Motor neuron (in vitro differentiated cells): Measurements from ENCODE around the gene DDIT4. TPM values are rescaled to one million over a fixed set of nuclear protein-coding genes. Genes with fewer than 3 reads are reported as not detected.

Source experiments
- ATAC-seq, 8 experiments: fragments of 200-7000 bp; cut with Tn5 transposase; replicated peaks in 6 of 8; 2 replicates each; pipeline ENCODE4 v1.8.0; 2021; ENCODE audit warnings: mild to moderate bottlenecking in 8 of 8, moderate library complexity in 8 of 8
- H3K27ac ChIP-seq, 2 donors: fragments of 250-450 bp; sonication (Bioruptor Pico); 2 replicates each; pipeline ENCODE4 v1.9.0; 2021; ENCODE audit warnings: antibody characterized with exemption in 2 of 2, mild to moderate bottlenecking in 2 of 2, moderate library complexity in 1 of 2
- H3K4me1 ChIP-seq, 2 donors: fragments of 250-450 bp; sonication (Bioruptor Pico); replicated peaks in 1 of 2; 2 replicates each; pipeline ENCODE4 v1.6.1; 2021; ENCODE audit warnings: antibody characterized with exemption in 2 of 2, mild to moderate bottlenecking in 2 of 2, moderate library complexity in 1 of 2
- H3K4me3 ChIP-seq, 5 donors: fragments of 250-450 bp; sonication (Bioruptor Pico); 2 replicates each; pipeline ENCODE4 v1.9.0; 2021; ENCODE audit warnings: antibody characterized with exemption in 5 of 5, mild to moderate bottlenecking in 5 of 5, moderate library complexity in 4 of 5
- WGBS, 10 experiments: fragments of 450-650 bp; shearing (Covaris generic); methylation state at CpG; one replicate each; pipeline ENCODE4 v1.0.0; 2022; 5-methylcytosine and 5-hydroxymethylcytosine counted together
- in situ Hi-C, 9 experiments: fragments of 400-800 bp; cut with MboI; loops; one replicate each; pipeline ENCODE4 v1.15.0; 2021; ENCODE audit warnings: low sequenced_read_pairs in 9 of 9, low pct_unique_long_range_greater_than_20kb in 2 of 9; ENCODE audit not compliant: unreplicated experiment in 9 of 9
- total RNA-seq, 8 experiments: library from RNA; unstranded; fragments of 300-600 nt; gene quantifications; 2 replicates each; pipeline versions ENCODE4 v1.2.3 to v1.2.4, GENCODE V29; 2022

DDIT4 gene
- total RNA-seq, 8 experiments from 2014 or later: 58.6 to 340 (median 216) TPM

GRCh38 chr10:72252972-72253371 lies 20.8 kb upstream of the DDIT4 start:
- no peak overlapping the region for H3K4me3 ChIP-seq
- no peak for ATAC-seq
- WGBS, 10 experiments: 20 to 100% (median 92%) methylated on average over 1 to 2 of the region's 3 CpGs; no CpG with 5 or more reads in 2 of the 10 experiments
- in situ Hi-C loops: no loop called here
- peaks cover 26 to 30% of the 10 kb centered on the region in 2 donors for H3K4me1 ChIP-seq
- H3K27ac ChIP-seq: no peak overlapping the region

DNA sequence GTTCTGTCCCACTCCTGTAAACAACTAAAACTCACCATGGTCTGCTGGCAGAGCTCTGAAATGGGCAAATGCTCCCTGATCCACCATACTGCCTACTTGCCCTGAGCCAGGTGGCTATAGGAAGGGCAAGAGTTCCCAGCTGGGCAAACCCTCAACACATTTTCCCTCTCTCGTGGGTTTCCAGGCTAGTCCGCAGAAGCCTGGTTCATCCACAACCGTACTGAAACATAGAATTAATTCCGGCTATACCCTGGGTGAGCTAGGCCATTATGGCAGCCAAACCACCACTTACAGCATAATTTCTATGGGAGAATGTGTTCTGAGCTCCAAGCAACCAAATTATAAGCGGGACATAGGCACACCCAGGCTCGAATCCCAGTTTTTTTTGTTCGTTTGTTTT lies 20.1 kb upstream of the DDIT4 start:
- H3K4me1 ChIP-seq: peaks cover 20 to 24% of the 10 kb centered on the region in 2 donors
- no peak for ATAC-seq
- H3K4me3 ChIP-seq: no peak overlapping the region
- no peak overlapping the region for H3K27ac ChIP-seq
- in situ Hi-C loops: no loop called here
- 72 to 100% (median 94%) methylated on average over 1 to 7 of the region's 7 CpGs; no CpG with 5 or more reads in 2 of the 10 experiments for WGBS, 10 experiments

- Histone ChIP-seq H3K4me3 (peak overlapping the region in 2 of 5 donors; percentile 16 to 19), H3K27ac (peak overlapping the region; percentile 77 to 89), H3K4me1 (peaks cover 28 to 31% of the 10 kb centered on the region in 2 donors)
- 3 to 80% (median 24%) methylated on average over 1 to 6 of the region's 15 CpGs; no CpG with 5 or more reads in 4 of the 10 experiments for WGBS, 10 experiments
- in situ Hi-C loops: no loop called here
- ATAC-seq: peak; percentile 47 to 96 (median 93)
Observed at GRCh38 chr10:72254813-72255568, 18.7 kb upstream of the DDIT4 start.

DNA sequence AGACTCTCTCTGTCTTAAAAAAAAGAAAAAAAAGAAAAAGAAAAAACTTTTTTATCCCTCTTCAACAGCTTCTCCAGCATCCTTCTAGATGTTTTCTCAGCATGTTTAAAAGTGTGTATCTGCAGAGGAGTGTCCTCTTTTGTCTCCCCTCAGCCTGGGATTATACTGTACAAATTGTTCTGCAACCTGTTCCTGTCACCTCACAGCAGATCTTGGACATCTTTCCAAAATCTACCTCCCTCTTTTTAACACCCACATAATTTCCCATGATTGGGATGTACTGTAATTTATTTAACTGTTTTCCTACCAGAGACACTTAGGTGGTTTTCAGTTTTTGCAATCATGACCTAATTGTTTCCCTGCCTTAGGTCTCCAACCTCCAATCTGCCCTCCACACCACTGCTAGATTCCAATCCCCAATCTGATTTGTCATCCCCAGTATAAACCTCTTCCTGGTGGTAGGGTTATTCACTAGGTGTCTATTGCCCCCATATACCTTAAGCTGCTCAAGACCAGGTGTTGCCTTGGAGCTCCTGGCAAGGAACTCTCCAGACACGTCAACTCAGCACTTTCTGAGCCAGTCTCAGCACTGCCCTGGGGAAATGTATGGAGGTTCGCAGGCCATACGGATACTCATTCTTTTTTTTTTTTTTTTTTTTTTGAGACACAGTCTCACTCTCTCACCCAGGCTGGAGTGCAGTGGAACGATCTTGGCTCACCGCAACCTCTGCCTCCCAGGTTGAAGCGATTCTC lies 17.6 kb upstream of the DDIT4 start:
- WGBS, 10 experiments: 83 to 100% (median 98%) methylated on average over 1 to 4 of the region's 6 CpGs; no CpG with 5 or more reads in 6 of the 10 experiments
- Histone ChIP-seq H3K4me1 (peaks cover 35 to 37% of the 10 kb centered on the region in 2 donors), H3K4me3 (no peak overlapping the region), H3K27ac (no peak overlapping the region)
- in situ Hi-C loops: no loop called here
- ATAC-seq: no peak

- ATAC-seq: no peak
- WGBS, 10 experiments: 13 to 100% (median 75%) methylated on average over 1 to 7 of the region's 8 CpGs; no CpG with 5 or more reads in 3 of the 10 experiments
- Histone ChIP-seq H3K4me1 (peaks cover 46 to 48% of the 10 kb centered on the region in 2 donors), H3K4me3 (no peak overlapping the region), H3K27ac (no peak overlapping the region)
- in situ Hi-C loops: no loop called here
Observed at GRCh38 chr10:72257051-72257892, 16.5 kb upstream of the DDIT4 start.

- H3K27ac ChIP-seq: no peak overlapping the region
- no peak for ATAC-seq
- no peak overlapping the region for H3K4me3 ChIP-seq
- in situ Hi-C loops: no loop called here
- 60 to 100% (median 91%) methylated on average over 1 to 2 of the region's 4 CpGs; no CpG with 5 or more reads in 4 of the 10 experiments for WGBS, 10 experiments
- H3K4me1 ChIP-seq: peaks cover 47 to 52% of the 10 kb centered on the region in 2 donors
Observed at GRCh38 chr10:72258617-72259016, 15.1 kb upstream of the DDIT4 start.

GRCh38 chr10:72259491-72260238 lies 14.1 kb upstream of the DDIT4 start:
- H3K27ac ChIP-seq: peak overlapping the region; percentile 87 to 91
- ATAC-seq: peak in 3 of 8 experiments; percentile 27 to 73 (median 56)
- peaks cover 46 to 56% of the 10 kb centered on the region in 2 donors for H3K4me1 ChIP-seq
- H3K4me3 ChIP-seq: no peak overlapping the region
- WGBS, 10 experiments: 0 to 50% (median 22%) methylated on average over 1 to 5 of the region's 5 CpGs
- in situ Hi-C loops: no loop called here

GRCh38 chr10:72260239-72260975 lies 13.3 kb upstream of the DDIT4 start:
- Histone ChIP-seq H3K27ac (peak overlapping the region; percentile 87 to 91), H3K4me1 (peaks cover 40 to 55% of the 10 kb centered on the region in 2 donors), H3K4me3 (peak overlapping the region in 3 of 5 donors; percentile 2 to 35 (median 2))
- ATAC-seq: peak; percentile 67 to 95 (median 92)
- in situ Hi-C loops: no loop called here
- WGBS, 10 experiments: 8 to 50% (median 15%) methylated on average over 1 to 5 of the region's 19 CpGs; no CpG with 5 or more reads in 3 of the 10 experiments

DNA sequence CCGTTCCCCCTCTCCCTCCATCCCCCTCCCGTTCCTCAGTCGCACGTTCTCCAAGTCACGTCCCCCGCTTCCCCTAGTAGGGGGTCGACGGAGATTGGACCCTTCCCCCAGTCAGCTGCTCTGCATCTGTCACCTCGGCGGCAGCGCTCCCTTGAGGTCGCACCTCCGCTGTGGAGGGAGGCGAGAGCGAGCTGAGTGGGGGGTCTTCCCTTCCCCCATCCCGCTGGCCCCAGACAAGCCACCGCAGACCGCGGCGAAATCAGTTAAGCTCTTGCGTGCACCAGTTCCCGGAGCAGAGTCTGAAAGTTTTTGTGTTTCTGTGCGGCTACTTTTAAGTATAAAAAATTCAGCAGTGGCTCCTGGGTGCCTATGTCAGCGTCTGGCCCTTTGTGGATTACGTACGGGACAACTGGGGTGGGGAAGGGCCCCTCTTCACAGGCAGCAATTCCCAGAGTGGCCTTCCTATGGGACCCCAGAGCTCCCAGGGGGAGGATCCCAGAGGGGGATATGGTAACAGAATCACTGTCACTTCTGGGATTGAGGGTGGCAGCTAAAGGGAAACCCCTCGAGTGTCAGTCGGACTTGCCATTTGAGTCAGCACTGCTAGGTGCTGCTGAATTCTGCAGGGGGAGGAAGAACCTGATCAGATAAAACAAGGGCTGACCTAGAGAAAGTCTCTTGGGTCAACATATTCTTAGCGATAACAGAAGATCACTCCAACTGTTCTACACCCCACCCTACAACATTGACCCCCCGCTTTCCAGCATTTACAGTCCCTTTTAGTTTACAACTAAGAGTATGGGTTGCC lies 12.5 kb upstream of the DDIT4 start:
- H3K27ac ChIP-seq: peak overlapping the region; percentile 87 to 91
- H3K4me1 ChIP-seq: peaks cover 45 to 60% of the 10 kb centered on the region in 2 donors
- ATAC-seq: peak in 6 of 8 experiments; percentile 2 to 81 (median 76)
- H3K4me3 ChIP-seq: peak overlapping the region; percentile 13 to 35 (median 24)
- 0 to 60% (median 0%) methylated on average over 1 to 6 of the region's 30 CpGs; no CpG with 5 or more reads in 5 of the 10 experiments for whole genome bisulfite sequencing, 10 experiments
- in situ Hi-C loops: no loop called here

- H3K4me1 ChIP-seq: peaks cover 45 to 60% of the 10 kb centered on the region in 2 donors
- no peak for ATAC-seq
- peak overlapping the region in 4 of 5 donors; percentile 20 to 35 (median 28) for H3K4me3 ChIP-seq
- H3K27ac ChIP-seq: peak overlapping the region; percentile 87 to 91
- in situ Hi-C loops: no loop called here
- WGBS, 10 experiments: 86 to 100% (median 96%) methylated on average over 1 to 7 of the region's 7 CpGs; no CpG with 5 or more reads in 2 of the 10 experiments
Observed at GRCh38 chr10:72261784-72262404, 11.8 kb upstream of the DDIT4 start.
